DMS79 treated with DMSO at 0.1 percent for 48 hours (cell line): ENCODE measurements around the gene PLD5.
"Not testable (repeated sequence)": the region's sequence is repeated elsewhere in the genome, so short reads cannot be mapped to it uniquely, and the experiment has no call there.

Experiments
- DNase-seq: peaks from one replicate; lab custom pipeline; 2025; lab: John Stamatoyannopoulos, UW

Gene PLD5

DNA sequence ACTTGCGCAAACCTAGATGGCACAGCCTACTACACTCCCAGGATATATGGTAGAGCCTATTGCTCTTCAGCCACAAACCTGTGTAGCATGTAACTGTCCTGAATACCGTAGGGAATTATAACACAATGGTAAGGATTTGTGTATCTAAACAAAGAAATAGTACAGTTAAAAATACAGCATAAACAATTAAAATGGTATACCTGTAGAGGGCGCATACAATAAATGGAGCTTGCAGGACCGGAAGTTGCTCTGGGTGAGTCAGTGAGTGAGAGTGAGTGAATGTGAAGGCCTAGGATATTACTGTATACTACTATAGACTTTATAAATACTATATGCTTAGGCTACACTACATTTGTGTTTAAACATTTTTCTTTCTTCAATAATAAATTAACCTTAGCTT, 99.3 kb downstream of the PLD5 start:
- no peak for DNase-seq

DNA sequence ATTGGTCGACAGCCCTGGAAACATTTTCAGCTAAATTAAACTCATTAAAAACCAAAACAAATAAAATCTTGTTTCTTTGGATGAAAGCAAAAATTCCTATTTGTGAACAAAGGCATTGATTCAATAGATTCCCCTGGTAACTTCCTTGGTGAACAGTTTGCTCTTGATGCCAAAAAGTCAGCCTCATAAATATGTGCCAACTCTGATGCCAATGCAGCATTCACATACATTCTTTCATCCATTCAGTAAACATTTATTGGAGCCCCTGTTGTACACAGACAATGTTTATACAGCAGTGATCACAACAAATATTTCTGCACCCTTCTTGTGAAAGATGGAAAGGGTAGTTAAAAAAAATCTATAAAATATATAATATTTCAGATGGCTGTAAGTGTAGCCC, 107.8 kb downstream of the PLD5 start:
- no peak for DNase-seq

DNA sequence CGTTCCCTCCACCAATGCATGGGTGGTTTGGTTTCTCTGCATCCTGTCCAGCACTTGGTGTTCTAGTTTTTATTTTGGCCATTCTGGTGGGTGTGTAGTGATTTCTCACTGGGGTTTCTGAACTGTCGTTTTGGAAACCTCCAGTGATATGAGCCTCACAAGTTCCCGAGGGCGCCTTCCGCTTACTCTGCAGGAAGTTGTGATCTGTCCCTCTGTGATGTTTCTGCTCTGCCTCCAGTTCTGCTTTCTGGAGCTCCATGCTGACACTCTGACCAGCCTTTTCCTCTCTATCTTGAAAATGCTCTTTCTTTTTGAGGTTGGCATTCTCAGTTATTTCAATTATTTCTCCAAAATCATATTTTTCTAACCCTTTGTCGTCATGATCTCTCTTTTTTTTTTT, 111.6 kb downstream of the PLD5 start:
- no peak for DNase-seq

DNA sequence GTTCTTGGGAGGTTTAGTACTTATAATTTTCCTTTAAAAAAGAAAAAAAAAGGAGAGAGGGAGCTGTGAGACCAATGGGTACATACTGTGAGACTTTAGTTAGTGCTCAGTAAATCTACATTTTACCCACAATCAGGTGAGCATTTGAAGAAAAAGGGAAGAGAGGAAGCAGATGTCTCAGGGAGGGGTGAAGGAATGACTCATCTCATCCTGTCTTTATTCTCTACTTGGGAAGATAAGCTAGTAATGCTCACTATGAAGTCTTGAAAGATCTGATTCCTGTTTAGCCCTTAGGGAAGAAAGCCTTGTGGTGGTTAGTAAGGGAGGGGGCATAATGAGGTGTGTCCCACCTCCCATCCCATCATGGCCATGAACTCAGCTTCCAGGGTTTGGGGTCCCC, 112.6 kb downstream of the PLD5 start:
- DNase-seq, result no peak

DNA sequence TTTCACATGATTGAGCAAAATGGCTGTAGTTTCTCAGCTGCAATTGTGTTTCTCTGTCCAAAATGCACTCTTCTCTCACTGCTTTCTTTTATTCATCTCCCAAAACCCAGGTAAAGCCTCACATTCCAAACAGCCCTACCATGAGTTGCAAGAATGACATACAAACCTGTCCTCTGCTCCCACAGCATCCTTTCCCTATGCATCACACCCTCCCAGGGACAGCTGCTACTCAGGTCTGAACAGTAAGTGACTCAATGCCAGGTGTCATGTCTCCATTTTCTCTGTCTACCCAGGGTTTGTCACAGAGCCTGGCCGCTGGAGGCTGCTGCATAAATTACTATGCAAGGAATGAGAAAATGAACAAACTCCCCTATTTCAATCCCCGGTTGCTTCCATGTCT, 118.5 kb downstream of the PLD5 start:
- no peak for DNase-seq

DNA sequence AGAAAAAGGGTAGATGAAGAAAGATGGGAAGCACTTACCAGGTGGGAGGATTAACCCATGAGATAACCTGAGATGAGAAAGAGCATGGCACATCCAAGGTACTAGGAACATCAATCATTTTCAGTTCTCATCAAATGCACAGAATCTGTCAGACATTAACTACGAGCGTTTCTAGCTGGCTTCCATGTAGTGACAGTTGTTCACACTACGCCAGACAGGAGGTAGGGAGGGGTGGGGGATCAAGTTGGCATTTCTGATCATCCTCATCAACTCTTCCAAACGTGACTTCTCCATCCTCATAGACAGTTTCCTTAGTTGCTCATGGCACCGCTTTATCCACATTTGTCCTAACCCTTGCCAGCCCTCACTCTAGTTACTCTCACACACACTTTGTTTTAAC, 120.2 kb downstream of the PLD5 start:
- no peak for DNase-seq

DNA sequence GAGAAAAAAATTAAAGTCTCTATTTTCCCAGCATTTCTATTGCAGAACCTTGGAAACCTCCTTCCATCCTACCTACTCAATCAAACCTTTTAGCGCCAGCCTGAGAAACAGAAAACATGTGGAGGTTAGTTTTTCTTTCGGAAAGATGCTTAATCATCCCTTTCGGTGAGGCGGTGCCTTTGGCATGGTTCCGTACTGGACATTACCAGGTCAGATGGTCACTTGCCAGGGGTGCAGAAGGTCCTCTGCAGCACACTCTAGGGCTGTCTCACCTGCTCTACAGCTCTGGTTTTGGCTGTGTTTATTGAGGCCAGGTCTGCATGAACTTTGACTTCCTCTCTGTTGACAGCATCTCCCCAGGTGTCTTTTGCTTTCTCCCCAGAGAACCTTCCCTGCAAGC, 121.5 kb downstream of the PLD5 start:
- DNase-seq, result no peak

DNA sequence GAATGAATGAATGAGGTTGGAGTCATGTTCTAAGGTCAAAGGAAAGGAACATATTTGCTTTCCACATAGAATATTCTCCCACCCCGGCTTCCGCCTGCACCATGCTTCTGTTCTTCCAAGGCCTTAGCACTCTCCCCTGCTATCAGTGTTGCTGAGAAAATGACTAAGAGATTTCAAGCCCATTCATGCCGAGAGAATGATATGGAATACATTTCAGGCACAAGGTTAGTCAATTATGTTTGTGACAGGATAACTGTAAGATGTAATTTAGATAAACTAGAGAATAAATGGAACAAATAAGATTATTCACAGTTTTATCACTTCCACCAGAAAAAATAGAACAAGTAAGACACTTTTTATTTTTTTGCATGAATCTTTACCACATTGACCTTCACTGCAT, 122.6 kb downstream of the PLD5 start:
- DNase-seq, result no peak

DNA sequence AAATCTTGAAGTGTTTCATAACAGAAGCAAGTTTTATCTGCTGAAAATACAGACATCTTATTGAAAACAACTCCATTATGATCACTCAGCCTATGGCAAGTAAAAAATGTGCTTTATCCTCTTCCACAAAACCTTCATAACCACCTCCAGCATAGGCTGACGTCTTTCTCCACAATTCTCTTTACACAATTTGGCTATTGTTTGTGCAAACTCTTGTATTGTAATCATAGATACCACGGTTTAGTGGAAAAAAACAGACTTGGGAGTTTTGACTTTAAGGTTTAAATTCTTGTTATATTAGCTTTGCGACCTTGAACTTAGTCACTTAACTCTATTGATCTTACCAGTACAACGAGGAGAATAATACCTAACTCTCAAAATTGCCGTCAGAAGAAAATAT, 126.1 kb downstream of the PLD5 start:
- DNase-seq, result no peak

DNA sequence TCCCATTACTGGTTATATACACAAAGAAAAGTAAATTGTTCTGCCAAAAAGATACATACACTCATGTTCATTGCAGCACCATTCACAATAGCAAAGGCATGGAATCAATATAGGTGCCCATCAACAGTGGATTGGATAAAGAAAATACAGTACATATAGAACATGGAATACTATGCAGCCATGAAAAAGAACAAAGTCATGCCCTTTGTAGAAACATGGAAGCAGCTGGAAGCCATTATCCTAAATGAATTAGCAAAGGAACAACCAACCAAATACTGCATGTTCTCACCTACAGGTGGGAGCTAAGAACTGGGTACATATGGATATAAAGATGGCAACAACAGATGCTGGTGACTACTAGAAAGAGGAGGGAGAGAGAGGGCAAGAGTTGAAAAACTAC, 132.6 kb downstream of the PLD5 start:
- no peak for DNase-seq

DNA sequence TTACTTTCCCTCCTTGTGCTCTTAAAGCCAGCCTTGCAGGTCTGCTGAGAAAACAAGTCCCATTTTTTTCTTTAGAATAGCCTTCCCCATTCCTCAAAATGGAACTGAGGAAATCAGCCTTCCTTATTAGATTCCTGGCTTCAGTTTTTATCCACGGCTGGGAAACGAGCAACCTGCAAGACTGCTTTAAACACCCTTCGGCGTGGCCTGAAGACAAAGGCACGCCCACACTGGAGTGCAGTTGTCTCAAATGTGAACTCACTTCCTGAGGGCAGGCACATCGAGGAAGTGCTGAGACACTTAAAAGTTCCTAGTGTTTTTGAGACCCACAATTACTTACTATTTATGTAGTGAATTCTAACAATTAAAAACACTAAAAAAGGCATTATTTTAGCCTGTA, 148.4 kb downstream of the PLD5 start:
- not testable (repeated sequence) for DNase-seq

DNA sequence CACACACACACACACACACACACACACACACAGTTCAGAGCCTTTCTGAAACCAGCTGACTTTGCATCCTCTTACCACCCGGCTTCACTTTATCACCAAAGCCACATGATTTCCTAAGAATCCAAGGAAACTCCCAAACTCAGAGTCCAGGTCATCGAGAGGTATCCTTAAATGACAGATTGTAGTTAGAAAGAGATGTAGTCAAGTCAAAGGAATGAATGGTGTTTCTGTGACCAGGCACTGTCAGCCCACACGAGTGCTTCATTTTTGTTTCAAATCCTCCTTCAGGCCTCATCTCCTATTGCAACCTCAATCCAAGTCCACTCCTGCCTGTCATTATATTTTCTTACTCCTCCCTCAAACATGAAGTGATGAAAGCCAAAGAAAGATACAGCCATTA, 174.1 kb downstream of the PLD5 start:
- not testable (repeated sequence) for DNase-seq

DNA sequence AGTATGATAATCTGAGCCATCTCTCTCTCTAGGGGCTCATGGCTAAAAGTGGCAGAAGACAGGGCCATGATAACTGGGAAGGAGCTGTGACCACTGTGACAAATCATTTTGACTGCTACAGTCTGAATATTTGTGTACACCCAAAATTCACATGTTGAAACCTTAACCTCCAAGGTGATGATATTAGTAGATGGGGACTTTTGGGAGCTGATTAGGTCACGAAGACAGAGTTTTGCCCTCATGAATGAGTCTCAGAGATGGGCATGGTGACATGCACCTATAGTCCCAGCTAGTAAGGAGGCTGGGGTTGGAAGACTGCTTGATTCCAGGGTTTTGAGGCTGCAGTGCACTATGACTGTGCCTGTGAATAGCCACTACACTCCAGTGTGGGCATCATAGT, 174.9 kb downstream of the PLD5 start:
- DNase-seq, result no peak

DNA sequence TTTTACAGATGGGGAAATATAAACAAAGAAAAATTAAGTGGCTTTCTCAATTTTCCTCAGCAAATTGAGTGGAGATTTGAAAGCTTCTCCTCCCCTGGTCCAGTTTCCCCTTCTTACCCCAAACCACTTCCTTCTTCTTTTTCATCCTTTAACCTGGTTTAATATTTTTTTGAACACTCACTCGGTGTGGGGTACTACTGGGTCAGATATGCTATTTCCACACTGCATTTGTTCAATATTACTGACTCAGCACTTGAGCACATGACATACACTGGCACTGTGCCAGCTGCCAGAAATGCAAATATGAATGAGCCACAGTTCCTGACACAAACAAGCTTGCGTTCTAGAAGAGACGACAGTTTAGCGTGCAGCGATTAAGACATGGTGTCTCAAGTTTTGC, 193.6 kb downstream of the PLD5 start:
- not testable (repeated sequence) for DNase-seq

DNA sequence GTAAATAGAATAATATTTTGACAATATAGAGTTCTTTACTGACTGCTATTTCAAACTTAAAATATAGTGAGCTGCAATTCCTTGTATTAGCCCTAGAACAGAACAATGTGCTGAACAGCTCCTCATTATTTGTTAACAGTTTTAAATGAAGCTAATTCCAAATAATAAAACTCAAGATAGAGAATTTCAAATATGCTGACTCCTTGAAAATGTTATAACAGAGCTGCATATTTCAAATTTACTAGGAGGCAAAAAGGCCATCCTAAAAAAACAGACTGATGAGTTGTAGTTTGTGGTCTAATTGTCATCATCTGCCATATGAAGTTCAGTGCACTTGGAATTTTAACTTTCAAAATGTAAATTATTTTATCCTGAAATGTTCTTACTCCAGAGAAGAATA, 197.1 kb downstream of the PLD5 start:
- DNase-seq, result not testable (repeated sequence)

DNA sequence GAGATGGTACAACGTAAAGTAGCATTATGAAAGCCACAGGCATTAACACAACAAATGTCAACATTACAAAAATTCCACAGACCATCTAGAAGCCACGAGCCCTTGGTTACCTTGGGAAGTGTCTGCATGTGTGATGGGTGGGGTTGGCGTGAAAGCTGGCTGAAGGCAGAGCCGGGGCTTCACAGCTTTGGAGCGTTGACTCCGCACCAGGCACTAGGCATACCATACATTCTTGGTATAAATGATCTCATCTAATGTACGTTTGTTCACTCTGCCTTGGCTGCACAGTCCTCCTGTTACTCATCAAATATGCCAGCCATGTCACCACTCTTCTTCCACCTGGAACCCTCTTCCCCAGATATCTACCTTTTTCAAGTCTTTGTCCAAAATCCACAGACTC, 202.5 kb downstream of the PLD5 start:
- DNase-seq, result not testable (repeated sequence)

DNA sequence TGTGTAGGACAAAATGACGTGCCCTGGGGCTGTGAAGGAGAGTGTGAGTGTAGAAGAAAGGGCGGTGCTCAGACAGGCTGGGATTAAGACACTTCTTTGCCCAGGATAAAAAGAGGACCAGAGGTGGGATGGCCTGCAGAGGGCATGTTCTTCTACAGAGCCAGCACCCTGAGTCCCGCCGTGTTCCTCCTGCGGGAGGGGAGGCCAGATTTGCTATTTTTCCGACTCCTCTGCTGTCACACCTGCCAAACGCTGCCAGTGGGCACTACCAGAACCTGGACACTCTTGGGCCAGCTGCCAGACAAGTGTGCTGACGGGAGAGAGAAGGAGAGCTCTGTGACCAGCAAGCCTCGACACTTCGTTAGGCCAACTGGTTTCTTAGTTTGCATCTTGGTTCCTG, 206.4 kb downstream of the PLD5 start:
- DNase-seq, result no peak

DNA sequence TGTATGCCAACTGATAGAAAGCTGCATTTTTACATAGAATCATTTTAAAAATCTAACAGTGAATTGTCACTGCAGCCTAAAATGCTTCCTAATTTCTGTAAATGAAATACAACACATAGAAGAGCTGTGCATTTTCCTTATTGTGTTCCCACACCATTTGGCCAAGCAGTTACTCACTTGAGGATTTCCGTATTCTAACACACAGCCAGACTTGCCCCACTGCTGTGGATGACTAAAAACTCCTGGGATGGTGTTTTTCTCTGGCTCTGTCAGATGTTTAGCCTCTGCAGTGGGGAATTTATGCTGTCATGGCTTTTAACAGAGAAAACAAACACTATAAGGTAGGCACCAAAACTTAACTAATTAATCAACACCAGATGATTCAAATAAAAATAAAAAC, 209.6 kb downstream of the PLD5 start:
- not testable (repeated sequence) for DNase-seq

DNA sequence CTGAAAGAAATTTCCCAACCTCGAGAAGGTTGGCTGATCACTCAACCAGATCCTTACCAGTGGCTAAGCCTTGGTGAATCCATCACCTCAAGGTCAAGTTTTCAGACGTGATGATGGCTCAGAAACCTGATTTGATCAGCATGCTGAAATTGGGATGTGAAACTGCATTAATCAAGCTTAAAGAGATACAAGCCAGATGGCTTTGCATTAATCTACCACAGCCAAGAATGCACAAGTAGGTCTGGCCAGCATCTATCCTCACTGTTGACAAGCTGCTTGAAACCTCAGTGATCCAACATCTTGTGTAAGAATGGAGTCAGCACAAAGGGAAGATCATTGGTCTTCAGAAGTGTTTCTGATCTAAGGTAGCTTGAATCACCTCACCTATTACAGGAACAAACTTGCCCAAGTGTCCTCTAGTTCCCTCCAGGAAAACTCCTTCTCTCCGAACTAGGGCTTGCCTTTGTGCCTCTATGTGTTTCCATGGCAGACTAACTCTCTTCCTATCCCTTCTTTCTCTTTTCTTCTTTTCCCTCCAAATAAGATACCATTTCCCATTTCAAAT, 210.3 kb downstream of the PLD5 start:
- DNase-seq, result not testable (repeated sequence)

DNA sequence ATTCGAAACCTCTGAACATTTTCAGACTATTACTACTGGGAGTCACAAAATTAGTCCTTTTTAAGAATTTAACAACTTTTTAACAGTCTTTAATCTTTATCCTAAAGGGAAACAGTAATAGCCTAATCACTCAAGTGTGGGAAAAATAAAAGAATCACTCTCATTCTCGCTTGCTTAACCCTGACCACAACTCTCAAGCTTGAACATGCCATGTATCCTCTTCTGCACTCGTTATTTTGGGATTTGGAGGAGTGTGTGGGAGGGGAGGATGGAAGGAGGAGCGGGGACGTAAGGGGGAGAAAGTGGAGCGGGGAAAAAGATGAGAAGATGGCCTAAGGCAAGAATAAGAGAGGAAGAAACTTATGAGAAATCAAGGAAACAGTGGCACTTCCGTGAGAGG, 215.8 kb downstream of the PLD5 start:
- DNase-seq, result not testable (repeated sequence)

DNA sequence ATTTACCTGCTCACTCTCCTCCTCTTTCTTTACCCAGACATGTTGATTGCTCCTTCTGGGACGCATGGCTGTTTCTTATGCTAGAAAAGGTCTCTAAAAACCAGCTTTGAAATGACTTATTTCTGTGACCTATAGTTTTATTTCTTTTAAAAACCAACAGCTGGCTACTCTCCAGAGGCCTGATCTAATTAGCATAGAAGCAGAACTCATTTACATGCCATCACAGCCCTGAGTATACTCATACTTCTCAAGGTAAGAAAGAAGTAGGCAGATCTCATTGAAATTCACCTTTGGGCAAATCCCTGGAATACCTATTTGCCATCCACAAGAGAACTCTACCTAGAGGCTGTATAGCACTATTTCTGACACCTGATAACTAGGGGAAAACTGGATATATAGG, 230.7 kb downstream of the PLD5 start:
- not testable (repeated sequence) for DNase-seq

DNA sequence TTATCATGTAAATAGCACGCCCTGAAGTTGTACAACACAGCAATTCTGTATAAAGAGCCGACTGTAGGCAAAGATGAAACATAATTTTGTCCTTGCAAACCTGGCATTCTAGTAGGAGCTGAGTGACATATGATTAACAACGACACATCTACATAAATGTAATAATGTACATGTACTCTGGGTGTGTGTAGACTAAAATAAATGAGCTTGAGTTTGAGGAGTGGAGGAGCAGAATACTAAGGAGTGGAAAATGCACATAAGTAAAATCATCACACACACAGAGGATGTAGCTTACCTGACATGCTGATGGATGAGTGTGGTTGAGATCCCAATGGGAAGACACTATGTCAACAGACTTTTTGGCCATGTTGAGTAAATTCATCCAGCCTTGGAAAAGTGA, 236.4 kb downstream of the PLD5 start:
- DNase-seq, result not testable (repeated sequence)

DNA sequence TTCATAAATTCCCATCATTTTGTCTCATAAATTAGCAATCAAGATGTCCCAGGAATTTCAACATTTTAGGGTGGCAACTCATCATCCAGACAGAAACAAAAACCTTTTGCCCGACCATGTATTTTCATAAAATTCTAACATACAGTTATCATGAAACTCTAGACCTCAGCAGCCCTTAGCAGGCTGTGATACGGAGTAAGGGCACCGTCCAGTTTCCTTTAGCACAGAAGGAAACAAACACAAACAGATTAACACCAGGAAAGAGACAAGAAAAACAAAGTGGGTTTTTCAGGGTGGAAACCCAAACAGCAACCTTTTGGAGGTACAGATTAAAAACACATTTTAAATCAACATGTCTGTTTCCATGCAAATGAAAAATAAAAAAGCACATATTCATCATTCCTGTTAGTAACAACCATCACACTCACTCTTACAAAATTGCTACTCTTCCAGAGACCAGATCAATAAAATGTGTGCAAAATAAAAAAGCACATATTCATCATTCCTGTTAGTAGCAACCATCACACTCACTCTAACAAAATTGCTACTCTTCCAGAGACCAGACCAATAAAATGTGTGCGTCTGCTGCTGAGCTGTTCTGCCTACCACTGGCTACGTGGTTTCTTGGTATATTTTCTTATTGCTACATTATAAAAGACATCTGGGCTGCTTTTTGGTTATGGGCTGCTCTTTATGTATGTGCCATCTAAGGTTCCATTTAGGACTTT, 241.6 kb downstream of the PLD5 start:
- DNase-seq, result not testable (repeated sequence)

DNA sequence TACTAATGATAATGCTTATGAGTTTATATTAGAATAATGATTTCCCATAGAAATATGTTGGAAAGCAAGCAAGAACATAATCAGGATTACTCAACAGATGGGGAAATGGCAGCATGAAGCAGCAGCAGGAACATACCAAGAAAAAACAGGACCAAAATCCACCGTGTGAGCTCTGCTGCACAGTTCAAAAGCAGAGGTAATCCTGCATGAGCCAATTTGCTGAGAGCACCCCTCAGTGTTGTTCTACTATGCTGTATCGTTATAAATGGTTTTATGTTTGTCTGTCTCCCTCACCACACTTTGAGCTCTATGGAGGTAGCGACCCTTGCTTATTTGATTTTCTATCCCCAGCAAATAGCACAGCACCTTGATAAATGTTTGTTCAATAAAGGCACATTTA, 246.1 kb downstream of the PLD5 start:
- not testable (repeated sequence) for DNase-seq
